Fibroblast of skin of back (primary cell): ENCODE results near the gene SKA3.
A peak's percentile ranks its signal among the peaks of the same experiment; 100 is the strongest.
"Not testable (repeated sequence)": the region's sequence is repeated elsewhere in the genome, so short reads cannot be mapped to it uniquely, and the experiment has no call there.

Experiments used
- DNase-seq: peaks from one replicate; pipeline ENCODE4 v3.0.0-alpha.2; 2013

The SKA3 gene

GRCh38 chr13:21165606-21166005 lies 10.7 kb downstream of the SKA3 start:
- DNase-seq, result not testable (repeated sequence)

GRCh38 chr13:21164631-21165030 lies 11.7 kb downstream of the SKA3 start:
- DNase-seq, result no peak

GRCh38 chr13:21152251-21152899 lies 24.0 kb downstream of the SKA3 start:
- no peak for DNase-seq

DNA sequence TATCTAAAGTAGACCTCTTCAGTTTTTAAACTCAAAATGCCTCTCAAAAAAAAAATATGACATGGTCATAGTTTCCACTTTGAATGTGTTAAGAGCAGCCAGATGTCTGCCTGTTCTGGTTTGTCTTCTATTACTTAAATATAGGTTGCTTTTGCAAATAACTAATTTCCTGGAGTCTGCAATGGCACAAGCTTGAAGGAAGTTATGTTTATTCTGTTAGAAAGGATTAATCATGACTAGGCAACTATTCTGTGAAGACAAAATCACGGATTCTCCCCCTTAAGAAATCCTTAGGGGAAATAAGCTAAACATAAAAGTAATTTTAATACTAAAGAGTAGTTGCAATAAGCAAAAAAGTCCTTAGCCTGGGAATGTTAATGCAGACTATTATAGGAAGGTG lies 26.3 kb downstream of the SKA3 start:
- no peak for DNase-seq

DNA sequence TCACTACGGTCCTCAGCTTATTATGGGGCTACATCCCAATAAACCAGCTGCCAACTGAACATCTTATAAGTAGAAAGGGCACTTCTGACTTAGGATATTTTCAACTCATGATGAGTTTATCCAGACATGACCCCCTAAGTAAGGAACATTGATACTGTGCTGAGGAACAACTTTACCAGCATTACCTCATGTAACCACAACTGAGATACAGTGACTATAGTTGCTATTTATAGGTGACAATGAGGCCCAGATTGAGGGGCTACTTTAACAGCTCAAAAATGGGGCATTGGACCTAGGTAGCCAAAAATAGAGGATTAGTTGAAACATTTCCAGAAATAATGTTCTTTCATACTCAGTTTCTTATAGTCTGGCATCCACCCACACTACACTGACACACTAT lies 26.8 kb downstream of the SKA3 start:
- DNase-seq, result peak; percentile 11

GRCh38 chr13:21148557-21149258 lies 27.6 kb downstream of the SKA3 start:
- DNase-seq, result no peak

DNA sequence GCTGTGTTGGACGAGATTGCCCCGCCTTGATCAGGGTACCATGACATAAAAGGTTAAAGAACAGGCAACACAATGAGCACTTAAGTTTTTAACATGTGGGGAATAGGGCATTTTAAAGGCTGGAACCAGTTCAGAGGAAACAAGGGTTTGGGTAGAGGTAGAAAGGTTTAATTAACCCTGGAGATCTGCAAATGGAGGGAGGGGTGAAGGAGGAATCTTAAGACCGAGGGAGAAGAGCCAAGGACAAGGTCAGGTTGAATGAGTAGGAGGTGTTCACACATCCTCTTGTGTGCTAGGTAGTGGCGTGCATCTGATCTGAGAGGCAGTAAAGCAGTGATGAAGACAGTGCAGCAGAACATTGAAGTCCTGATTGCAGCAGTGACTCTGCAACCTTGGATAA lies 28.5 kb downstream of the SKA3 start:
- DNase-seq, result no peak

DNA sequence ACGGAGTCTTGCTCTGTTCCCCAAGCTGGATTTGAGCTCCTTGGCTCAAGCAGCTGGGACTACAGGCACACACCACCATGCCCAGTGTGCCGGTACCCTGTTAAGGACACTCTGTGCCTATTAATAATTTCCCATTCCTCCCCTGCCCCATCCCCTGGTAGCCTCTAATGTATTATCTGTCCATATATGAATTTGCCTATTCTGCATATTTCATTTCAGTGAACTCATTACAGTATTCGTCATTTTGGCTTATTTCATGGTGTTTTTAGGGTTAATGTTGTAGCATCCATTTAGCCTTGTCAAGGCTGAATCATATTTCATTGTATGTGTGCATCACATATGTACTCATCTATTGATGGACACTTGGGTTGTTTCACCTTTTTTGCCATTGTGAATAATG lies 33.6 kb downstream of the SKA3 start:
- DNase-seq, result no peak

GRCh38 chr13:21139374-21139773 lies 37.0 kb downstream of the SKA3 start:
- no peak for DNase-seq

DNA sequence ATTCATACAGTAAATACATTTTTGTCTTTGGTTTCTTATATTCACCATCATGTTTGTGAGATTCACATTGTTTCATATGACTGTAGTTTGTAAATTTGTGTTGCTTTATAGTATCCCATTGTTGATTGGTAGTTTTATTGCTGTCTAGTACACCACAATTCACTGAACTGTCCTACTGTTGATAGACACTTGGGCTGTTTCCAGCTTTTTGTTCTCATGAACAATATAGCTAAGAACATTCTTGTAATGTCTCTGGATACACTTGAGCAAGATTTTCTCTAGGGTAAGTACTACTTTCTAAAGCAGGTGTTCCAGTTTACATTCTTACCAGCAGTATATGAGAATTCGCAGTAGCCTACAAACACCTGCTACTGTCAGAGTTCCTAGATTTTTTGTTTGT lies 37.8 kb downstream of the SKA3 start:
- no peak for DNase-seq

DNA sequence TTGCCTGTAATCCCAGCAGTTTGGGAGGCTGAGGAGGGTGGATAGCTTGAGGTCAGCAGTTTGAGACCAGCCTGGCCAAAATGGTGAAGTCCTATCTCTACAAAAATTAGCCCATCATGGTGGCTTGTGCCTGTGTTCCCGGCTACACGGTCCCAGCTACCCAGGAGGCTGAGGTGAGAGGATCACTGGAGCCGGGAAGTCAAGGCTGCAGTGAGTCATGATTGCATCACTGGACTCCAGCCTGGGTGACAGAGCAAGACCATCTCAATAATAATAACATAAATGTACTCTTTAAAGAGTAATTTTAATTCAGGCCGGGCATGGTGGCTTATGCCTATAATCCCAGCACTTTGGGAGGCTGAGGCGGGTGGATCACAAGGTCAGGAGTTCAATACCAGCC lies 38.7 kb downstream of the SKA3 start:
- DNase-seq, result peak; percentile 63

DNA sequence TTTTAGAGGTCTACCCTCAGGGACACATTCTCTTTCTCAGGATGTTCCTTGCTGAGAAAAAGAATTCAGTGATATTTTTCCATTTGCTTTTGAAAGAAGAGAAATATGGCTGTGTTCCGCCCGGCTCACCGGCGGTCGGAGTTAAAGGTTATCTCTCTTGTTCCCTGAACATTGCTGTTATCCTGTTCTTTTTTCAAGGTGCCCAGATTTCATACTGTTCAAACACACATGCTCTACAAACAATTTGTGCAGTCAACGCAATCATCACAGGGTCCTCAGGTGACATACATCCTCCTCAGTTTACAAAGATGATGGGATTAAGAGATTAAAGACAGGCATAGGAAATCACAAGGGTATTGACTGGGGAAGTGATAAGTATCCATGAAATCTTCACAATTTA lies 40.5 kb downstream of the SKA3 start:
- DNase-seq, result not testable (repeated sequence)

DNA sequence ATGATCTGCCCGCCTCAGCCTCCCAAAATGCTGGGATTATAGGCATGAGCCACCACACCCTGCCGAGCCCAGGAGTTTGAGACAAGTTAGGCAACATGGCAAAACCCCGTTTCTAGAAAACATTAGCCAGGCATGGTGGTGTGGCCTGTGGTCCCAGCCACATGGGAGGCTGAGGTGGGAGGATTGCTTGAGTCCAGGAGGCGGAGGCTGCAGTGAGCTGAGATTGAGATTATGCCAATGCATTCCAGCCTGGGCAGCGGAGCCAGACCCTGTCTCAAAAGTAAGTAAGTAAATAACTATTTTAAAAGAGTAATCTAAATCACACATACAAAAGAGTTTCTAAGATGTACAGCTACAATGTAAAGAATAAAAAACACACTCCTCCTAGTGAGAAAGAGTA lies 41.9 kb downstream of the SKA3 start:
- no peak for DNase-seq

- DNase-seq, result no peak
Observed at GRCh38 chr13:21133077-21133476, 43.3 kb downstream of the SKA3 start.

DNA sequence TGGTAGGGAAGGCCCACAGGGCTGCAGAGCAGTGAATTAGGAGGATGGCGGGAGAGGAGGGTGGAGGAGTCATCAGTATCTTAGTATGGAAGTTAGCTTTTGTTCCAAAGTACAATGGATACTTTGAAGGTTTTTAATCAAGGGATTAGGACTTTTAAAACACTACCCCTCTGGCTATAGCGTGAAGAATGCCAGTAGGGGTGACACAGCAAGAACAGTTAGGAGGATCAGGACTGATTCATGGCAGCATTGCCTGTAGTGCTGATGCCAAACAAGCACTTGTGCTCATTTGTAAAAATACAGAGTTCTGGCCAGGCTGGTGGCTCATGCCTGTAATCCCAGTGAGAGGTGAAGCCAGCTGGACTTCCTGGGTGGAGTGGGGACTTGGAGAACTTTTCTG lies 46.2 kb downstream of the SKA3 start:
- DNase-seq, result no peak

GRCh38 chr13:21124852-21125251 lies 51.5 kb downstream of the SKA3 start:
- peak; percentile 73 for DNase-seq

DNA sequence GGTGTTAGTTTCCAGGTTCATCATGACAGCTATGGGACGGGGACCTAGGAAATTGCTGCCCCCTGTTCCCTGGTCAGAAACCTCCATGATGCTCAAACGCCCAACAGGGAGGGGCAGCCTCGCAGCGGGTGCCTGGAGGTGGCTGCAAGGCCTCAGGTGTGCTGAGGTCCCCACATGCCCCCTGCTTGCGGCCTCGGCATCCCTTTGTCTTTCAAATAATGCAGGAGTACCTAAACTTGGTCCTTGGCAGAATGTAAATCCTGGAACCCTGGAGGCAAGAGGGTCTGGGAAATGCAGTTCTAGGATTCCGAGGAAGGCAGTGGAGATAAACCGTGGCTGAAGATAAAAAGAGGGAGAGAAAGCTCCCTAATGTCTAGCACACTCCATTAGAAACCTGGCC lies 52.4 kb downstream of the SKA3 start:
- no peak for DNase-seq

- no peak for DNase-seq
Observed at GRCh38 chr13:21121616-21122015, 54.7 kb downstream of the SKA3 start.

DNA sequence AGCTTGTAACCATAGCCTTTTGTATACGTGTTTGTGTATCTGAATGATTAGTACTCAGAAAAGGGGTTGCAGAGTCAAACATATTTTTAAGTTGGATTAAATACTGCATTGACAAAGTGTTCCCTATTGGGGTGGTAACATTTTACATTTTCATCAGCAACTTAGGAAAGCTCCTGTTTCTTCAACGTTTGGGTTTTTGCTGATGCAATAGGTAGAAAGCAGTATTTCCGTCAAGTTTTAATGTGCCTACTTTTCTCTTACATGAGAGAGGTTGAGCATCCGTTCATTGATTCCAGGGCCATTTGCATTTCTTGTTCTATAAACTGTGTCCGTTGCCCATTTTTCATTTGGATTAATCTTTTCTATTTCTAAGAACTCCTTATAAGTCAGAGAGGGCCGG lies 56.2 kb downstream of the SKA3 start:
- no peak for DNase-seq

DNA sequence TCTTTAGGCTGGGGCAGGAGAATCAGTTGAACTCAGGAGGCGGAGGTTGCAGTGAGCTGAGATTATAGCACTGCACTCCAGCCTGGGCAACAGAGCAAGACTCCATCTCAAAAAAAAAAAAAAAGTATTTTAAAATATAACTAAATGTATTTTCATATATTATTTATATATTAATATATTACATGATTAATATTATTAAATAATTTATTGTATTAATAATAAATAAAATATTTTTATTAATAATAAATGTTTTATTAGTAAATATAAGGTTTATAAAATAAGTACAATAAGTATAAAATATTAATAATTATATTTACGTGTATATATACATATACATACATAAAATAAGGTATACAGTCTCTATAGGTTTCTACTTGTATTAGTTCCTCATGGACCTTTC lies 56.8 kb downstream of the SKA3 start:
- no peak for DNase-seq

DNA sequence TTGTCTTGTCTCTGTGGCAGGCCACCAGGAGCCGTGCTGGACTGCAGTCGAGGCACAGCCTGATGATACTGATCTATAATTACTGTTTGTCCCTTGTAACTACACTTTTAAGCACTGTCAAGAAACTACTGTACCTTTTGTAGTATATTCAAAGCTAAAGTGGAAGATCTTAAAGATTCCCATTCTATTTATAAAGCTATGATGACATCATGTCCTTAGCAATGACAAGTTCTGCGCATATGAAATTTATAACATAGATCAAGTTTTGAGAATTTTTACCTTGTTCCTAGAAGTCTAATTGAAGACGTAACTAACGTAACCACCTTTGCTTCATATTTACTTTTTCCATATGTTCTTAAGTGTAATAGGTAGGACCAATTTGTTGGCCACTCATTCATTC lies 58.2 kb downstream of the SKA3 start:
- DNase-seq, result no peak

DNA sequence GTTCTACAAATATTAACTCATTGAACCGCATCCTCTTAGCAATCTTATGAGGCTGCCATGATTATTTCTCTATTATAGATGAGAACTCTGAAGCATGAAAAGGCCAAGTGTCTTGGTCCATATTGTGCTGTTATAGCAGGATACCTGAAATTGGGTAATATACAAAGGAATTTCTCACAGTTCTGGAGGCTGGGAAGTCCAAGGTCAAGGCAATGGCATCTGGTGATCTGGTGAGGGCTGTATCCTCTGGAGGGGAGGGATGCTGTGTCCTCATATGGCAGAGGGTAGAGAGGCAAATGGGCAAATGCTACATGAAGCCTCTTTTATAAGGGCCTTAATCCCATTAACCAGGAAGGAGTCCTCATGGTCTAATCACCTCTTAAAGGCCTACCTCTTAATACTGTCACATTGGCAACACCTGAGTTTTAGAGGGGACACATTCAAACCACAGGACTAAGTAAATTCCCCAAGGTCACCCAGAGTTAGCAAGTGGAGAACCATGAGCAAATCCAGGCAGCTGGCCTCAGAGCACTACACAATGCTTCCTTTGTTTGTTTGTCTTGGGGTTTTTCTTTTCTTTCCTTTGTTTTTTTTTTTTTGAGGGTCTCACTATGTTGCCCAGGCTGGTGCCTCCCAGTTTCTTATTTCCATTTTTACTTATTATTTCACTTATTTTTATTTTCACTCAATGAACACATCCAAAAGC lies 59.1 kb downstream of the SKA3 start:
- no peak for DNase-seq

DNA sequence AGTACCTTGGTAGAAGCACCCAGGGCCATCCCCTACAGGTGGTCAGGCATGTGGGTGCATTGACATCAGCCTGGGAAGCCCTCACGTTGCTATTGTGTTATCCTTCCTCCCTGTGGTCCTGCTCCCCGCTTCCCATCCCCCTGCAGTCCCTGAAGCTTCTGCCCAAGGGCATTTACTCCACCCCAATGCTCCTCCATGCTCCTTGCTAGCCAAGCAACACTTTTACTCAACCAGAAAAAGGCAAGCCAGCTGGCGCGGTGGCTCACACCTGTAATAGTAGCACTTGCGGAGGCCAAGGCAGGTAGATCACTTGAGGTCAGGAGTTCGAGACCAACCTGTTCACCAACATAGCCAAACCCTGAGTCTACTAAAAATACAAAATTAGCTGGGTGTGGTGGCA lies 60.2 kb downstream of the SKA3 start:
- no peak for DNase-seq

DNA sequence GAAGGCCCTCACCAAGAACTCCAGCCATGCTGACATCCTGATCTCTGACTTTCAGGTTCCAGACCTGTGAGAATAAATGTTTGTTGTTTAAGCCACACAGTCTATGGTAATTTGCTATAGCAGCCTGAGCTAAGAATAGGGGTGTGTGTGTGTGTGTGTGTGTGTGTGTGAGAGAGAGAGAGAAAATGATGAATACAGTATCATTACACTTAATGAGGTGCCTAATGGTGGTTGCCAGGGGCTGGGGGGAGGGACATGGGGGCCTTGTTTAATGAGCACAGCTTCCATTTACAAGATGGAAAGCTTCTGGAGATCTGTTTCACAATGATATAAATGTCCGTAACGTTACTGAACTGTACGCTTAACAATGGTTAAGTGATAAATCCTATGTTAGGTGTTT lies 61.1 kb downstream of the SKA3 start:
- DNase-seq, result no peak
